HepG2 (cell line): ENCODE results near the gene LDLRAD4. TPM values are rescaled to one million over a fixed set of nuclear protein-coding genes. Genes with fewer than 3 reads are reported as not detected.
A peak's percentile ranks its signal among the peaks of the same experiment; 100 is the strongest.

Experiments
- BCL6 ChIP-seq: IDR thresholded peaks from 2 replicates; pipeline ENCODE4 v1.6.1; 2016; ENCODE audit warnings: missing genetic modification reagents, missing compliant biosample characterization
- CC2D1A ChIP-seq: sonication (generic); formaldehyde crosslinking; IDR thresholded peaks from 2 replicates; pipeline ENCODE4 v1.8.1; 2023; ENCODE audit warnings: mild to moderate bottlenecking, missing genetic modification reagents
- DR1 ChIP-seq: sonication (generic); formaldehyde crosslinking; IDR thresholded peaks from 2 replicates; pipeline ENCODE4 v1.8.0; 2021; ENCODE audit warnings: mild to moderate bottlenecking, missing genetic modification reagents, inconsistent platforms
- FLYWCH1 ChIP-seq: sonication (generic); formaldehyde crosslinking; IDR thresholded peaks from 2 replicates; pipeline ENCODE4 v1.8.1; 2023; ENCODE audit warnings: mild to moderate bottlenecking, missing genetic modification reagents
- GFI1 ChIP-seq: sonication (generic); formaldehyde crosslinking; IDR thresholded peaks from 2 replicates; pipeline ENCODE4 v1.5.0; 2020; ENCODE audit warnings: missing genetic modification reagents, mild to moderate bottlenecking, borderline replicate concordance
- GTF3A ChIP-seq: sonication (generic); formaldehyde crosslinking; conservative IDR thresholded peaks from 2 replicates; pipeline ENCODE4 v1.4.0; 2020; ENCODE audit warnings: mild to moderate bottlenecking, missing genetic modification reagents
- KDM5B ChIP-seq: sonication (generic); formaldehyde crosslinking; IDR thresholded peaks from 2 replicates; pipeline ENCODE4 v1.4.0; 2020; ENCODE audit warnings: missing genetic modification reagents, mild to moderate bottlenecking, borderline replicate concordance
- MTF2 ChIP-seq: sonication (generic); formaldehyde crosslinking; IDR thresholded peaks from 2 replicates; pipeline ENCODE4 v1.5.0; 2020; ENCODE audit warnings: missing genetic modification reagents, borderline replicate concordance
- NR3C1 ChIP-seq: sonication (generic); formaldehyde crosslinking; IDR thresholded peaks from 2 replicates; pipeline ENCODE4 v1.4.0; 2020; ENCODE audit warnings: missing genetic modification reagents
- PHF21A ChIP-seq: sonication (generic); formaldehyde crosslinking; IDR thresholded peaks from 2 replicates; pipeline ENCODE4 v1.5.0; 2020; ENCODE audit warnings: mild to moderate bottlenecking, missing genetic modification reagents
- PPARG ChIP-seq: conservative IDR thresholded peaks from 2 replicates; pipeline ENCODE4 v1.6.1; 2016; ENCODE audit warnings: missing biosample characterization, missing genetic modification reagents
- RAD21 ChIP-seq: fragments of 450-650 bp; formaldehyde crosslinking; IDR thresholded peaks from 2 replicates; pipeline ENCODE4 v1.5.0; 2020; ENCODE audit warnings: mild to moderate bottlenecking
- SATB2 ChIP-seq: sonication (generic); formaldehyde crosslinking; IDR thresholded peaks from 2 replicates; pipeline ENCODE4 v1.5.0; 2020; ENCODE audit warnings: missing genetic modification reagents
- SKI ChIP-seq: fragments of 450-650 bp; IDR thresholded peaks from one replicate; pipeline ENCODE4 v1.6.1; 2018; ENCODE audit warnings: mild to moderate bottlenecking; ENCODE audit not compliant: partially characterized antibody
- SOX6 ChIP-seq, 2 experiments: fragments of 450-650 bp in 1 of 2; sonication (generic) in 1 of 2; formaldehyde crosslinking in 1 of 2; IDR thresholded peaks; 2 replicates each; pipeline versions ENCODE4 v1.4.0 to v1.6.1; 2017 to 2020; ENCODE audit warnings: antibody characterized with exemption in 1 of 2, mild to moderate bottlenecking in 1 of 2, missing genetic modification reagents in 1 of 2
- ZNF354B ChIP-seq: sonication (generic); formaldehyde crosslinking; IDR thresholded peaks from 2 replicates; pipeline ENCODE4 v1.8.0; 2022; ENCODE audit warnings: mild to moderate bottlenecking, missing genetic modification reagents
- ZNF367 ChIP-seq: sonication (generic); formaldehyde crosslinking; IDR thresholded peaks from 2 replicates; pipeline ENCODE4 v1.4.0; 2020; ENCODE audit warnings: missing genetic modification reagents, borderline replicate concordance
- ZNF577 ChIP-seq: sonication (generic); formaldehyde crosslinking; IDR thresholded peaks from 2 replicates; pipeline ENCODE4 v1.4.0; 2020; ENCODE audit warnings: mild to moderate bottlenecking, low read depth, missing genetic modification reagents, borderline replicate concordance
- ZNF781 ChIP-seq: sonication (generic); formaldehyde crosslinking; IDR thresholded peaks from 2 replicates; pipeline ENCODE4 v1.5.1; 2020; ENCODE audit warnings: borderline replicate concordance, mild to moderate bottlenecking, missing genetic modification reagents; ENCODE audit errors: not compliant biosample characterization
- ZNF879 ChIP-seq: sonication (generic); formaldehyde crosslinking; IDR thresholded peaks from 2 replicates; pipeline ENCODE4 v1.8.1; 2023; ENCODE audit warnings: missing genetic modification reagents
- polyA plus RNA-seq, 8 experiments: library from polyadenylated mRNA; depleted of rRNA in 3 of 8; stranded (reverse) in 7 of 8; unstranded in 1 of 8; fragments of >200 nt; fragmentation: Illumina TruSeq in 4 of 8; extraction: Trizol in 4 of 8; gene quantifications; 2 replicates each; pipeline versions ENCODE4 v1.2.1 to v1.2.3, GENCODE V29; 2011 to 2016; ENCODE audit warnings: low read depth in 4 of 8, missing spikeins in 1 of 8, mixed read lengths in 1 of 8; ENCODE audit not compliant: insufficient read depth in 1 of 8
- total RNA-seq, 5 experiments: library from RNA; depleted of rRNA; stranded (reverse); fragments of >200 nt; fragmentation: Illumina TruSeq; extraction: Trizol; gene quantifications; 2 replicates each; pipeline ENCODE4 v1.2.3, GENCODE V29; 2016; ENCODE audit warnings: low read depth in 1 of 5
- TF ChIP-seq, protein P1 (sequence below): sonication (generic); formaldehyde crosslinking; IDR thresholded peaks from 2 replicates; pipeline ENCODE4 v1.5.1; 2020; ENCODE audit warnings: mild to moderate bottlenecking, missing genetic modification reagents, borderline replicate concordance
- TF ChIP-seq, protein P2 (sequence below): fragments of 450-650 bp; IDR thresholded peaks from 2 replicates; pipeline ENCODE4 v1.6.1; 2017; ENCODE audit warnings: mild to moderate bottlenecking
- TF ChIP-seq, protein P3 (sequence below): sonication (generic); formaldehyde crosslinking; IDR thresholded peaks from 2 replicates; pipeline ENCODE4 v1.5.1; 2020; ENCODE audit warnings: mild to moderate bottlenecking, missing genetic modification reagents, moderate library complexity

Gene LDLRAD4
- total and polyA plus RNA-seq, 2 of the 13 experiments (the other 11 are each of a cell fraction or from before 2014, with no cell fraction given), result 13.6 to 20.9 TPM

DNA sequence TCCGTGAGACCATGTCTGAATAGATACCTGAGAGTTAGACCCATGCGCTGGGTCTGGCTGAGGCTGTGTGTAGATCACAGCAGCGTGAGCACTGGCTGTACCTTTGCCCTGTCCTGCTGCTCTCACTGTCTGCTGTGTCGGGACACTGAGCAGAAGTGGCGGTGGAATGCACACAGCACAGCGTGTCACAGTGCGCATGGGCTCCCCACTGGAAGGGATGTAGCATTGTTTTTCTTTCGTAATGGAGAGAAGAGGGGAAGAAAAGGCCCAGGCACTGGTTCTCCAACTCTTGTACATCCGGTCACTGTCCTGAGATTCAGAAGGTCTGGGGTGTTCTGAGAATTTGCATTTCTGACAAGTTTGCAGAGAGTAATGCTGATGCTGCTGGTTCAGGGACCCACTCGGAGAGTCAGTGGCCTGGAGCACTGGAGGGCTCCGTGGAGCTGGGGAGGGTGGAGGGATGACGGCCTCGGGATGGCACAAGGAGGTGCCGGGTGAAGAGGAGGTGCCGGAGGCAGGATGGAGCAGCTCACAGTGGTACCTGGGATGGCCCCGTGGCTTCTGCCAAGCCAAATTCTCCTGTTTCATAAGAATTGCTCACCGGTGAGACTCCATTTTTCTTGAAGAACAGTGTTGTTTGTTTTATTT is 252.8 kb downstream of the LDLRAD4 start (continued):
- TF ChIP-seq SKI, result peak; percentile 28
- TF ChIP-seq ZNF354B, result no peak
- TF ChIP-seq NR3C1 (CRISPR knock-in tag), result no peak
- TF ChIP-seq CC2D1A (CRISPR knock-in tag), result no peak
- TF ChIP-seq ZNF879 (CRISPR knock-in tag), result no peak
- TF ChIP-seq GFI1 (CRISPR knock-in tag), result no peak
- no peak for TF ChIP-seq SOX6 (IDR thresholded peaks at IDR 0.05)
- TF ChIP-seq SOX6 (CRISPR knock-in tag; IDR thresholded peaks at IDR 0.05), result peak; percentile 23; the same call in 1 of the 2 replicates
- TF ChIP-seq GTF3A, result no peak
- TF ChIP-seq BCL6, result no peak
- no peak for TF ChIP-seq MTF2
- TF ChIP-seq KDM5B, result no peak
- no peak for TF ChIP-seq RAD21 (CRISPR knock-in tag)
- TF ChIP-seq PPARG (CRISPR knock-in tag), result no peak
- no peak for TF ChIP-seq ZNF367
- TF ChIP-seq DR1, result no peak
- TF ChIP-seq, protein P1, sequence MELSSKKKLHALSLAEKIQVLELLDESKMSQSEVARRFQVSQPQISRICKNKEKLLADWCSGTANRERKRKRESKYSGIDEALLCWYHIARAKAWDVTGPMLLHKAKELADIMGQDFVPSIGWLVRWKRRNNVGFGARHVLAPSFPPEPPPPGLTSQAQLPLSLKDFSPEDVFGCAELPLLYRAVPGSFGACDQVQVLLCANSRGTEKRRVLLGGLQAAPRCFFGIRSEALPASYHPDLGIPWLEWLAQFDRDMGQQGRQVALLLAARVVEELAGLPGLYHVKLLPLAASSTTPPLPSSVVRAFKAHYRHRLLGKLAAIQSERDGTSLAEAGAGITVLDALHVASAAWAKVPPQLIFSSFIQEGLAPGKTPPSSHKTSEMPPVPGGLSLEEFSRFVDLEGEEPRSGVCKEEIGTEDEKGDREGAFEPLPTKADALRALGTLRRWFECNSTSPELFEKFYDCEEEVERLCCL, result no peak
- TF ChIP-seq SATB2 (CRISPR knock-in tag), result no peak
- no peak for TF ChIP-seq ZNF781 (CRISPR knock-in tag)
- no peak for TF ChIP-seq PHF21A (CRISPR knock-in tag)
- no peak for TF ChIP-seq ZNF577
- TF ChIP-seq, protein P2, sequence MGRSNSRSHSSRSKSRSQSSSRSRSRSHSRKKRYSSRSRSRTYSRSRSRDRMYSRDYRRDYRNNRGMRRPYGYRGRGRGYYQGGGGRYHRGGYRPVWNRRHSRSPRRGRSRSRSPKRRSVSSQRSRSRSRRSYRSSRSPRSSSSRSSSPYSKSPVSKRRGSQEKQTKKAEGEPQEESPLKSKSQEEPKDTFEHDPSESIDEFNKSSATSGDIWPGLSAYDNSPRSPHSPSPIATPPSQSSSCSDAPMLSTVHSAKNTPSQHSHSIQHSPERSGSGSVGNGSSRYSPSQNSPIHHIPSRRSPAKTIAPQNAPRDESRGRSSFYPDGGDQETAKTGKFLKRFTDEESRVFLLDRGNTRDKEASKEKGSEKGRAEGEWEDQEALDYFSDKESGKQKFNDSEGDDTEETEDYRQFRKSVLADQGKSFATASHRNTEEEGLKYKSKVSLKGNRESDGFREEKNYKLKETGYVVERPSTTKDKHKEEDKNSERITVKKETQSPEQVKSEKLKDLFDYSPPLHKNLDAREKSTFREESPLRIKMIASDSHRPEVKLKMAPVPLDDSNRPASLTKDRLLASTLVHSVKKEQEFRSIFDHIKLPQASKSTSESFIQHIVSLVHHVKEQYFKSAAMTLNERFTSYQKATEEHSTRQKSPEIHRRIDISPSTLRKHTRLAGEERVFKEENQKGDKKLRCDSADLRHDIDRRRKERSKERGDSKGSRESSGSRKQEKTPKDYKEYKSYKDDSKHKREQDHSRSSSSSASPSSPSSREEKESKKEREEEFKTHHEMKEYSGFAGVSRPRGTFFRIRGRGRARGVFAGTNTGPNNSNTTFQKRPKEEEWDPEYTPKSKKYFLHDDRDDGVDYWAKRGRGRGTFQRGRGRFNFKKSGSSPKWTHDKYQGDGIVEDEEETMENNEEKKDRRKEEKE, result no peak
- TF ChIP-seq FLYWCH1 (CRISPR knock-in tag), result no peak
- TF ChIP-seq, protein P3, sequence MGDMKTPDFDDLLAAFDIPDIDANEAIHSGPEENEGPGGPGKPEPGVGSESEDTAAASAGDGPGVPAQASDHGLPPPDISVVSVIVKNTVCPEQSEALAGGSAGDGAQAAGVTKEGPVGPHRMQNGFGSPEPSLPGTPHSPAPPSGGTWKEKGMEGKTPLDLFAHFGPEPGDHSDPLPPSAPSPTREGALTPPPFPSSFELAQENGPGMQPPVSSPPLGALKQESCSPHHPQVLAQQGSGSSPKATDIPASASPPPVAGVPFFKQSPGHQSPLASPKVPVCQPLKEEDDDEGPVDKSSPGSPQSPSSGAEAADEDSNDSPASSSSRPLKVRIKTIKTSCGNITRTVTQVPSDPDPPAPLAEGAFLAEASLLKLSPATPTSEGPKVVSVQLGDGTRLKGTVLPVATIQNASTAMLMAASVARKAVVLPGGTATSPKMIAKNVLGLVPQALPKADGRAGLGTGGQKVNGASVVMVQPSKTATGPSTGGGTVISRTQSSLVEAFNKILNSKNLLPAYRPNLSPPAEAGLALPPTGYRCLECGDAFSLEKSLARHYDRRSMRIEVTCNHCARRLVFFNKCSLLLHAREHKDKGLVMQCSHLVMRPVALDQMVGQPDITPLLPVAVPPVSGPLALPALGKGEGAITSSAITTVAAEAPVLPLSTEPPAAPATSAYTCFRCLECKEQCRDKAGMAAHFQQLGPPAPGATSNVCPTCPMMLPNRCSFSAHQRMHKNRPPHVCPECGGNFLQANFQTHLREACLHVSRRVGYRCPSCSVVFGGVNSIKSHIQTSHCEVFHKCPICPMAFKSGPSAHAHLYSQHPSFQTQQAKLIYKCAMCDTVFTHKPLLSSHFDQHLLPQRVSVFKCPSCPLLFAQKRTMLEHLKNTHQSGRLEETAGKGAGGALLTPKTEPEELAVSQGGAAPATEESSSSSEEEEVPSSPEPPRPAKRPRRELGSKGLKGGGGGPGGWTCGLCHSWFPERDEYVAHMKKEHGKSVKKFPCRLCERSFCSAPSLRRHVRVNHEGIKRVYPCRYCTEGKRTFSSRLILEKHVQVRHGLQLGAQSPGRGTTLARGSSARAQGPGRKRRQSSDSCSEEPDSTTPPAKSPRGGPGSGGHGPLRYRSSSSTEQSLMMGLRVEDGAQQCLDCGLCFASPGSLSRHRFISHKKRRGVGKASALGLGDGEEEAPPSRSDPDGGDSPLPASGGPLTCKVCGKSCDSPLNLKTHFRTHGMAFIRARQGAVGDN, result peak; percentile 52
